SK-N-SH (cell line): ENCODE results near the gene ETHE1. TPM values are rescaled to one million over a fixed set of nuclear protein-coding genes. Genes with fewer than 3 reads are reported as not detected.

Source experiments
- CTCF ChIA-PET: fragments of 300-600, 350-600 bp; formaldehyde crosslinking; extraction: SDS; loops from one replicate; lab custom pipeline; 2021; lab: Yijun Ruan, JAX
- POLR2A ChIA-PET: fragments of 350-600 bp; sonication (Branson Sonifier 250); formaldehyde crosslinking; extraction: SDS; loops from one replicate; lab custom pipeline; 2020; ENCODE audit warnings: antibody characterized with exemption, inconsistent platforms; lab: Yijun Ruan, JAX
- DNase-seq: peaks from one replicate; pipeline ENCODE4 v3.0.0; 2012
- H2AFZ ChIP-seq: fragments of 200-600 bp; sonication (generic); 2 replicates; pipeline ENCODE4 v1.8.1; 2016; ENCODE audit warnings: antibody characterized with exemption, mild to moderate bottlenecking, low read depth
- H3F3A ChIP-seq: fragments of 200-600 bp; sonication (generic); replicated peaks from 2 replicates; pipeline ENCODE3; 2016; ENCODE audit warnings: antibody characterized with exemption, mild to moderate bottlenecking; ENCODE audit not compliant: insufficient read depth
- H3K27ac ChIP-seq, 2 experiments: fragments of 200-500 bp in 1 of 2; fragments of 200-600 bp in 1 of 2; sonication (Bioruptor generic) in 1 of 2; sonication (generic), shearing (Covaris generic) in 1 of 2; 2 replicates each; pipeline versions ENCODE4 v1.5.1 to v1.6.1; 2014 to 2016; ENCODE audit warnings: low read depth in 2 of 2, inconsistent platforms in 1 of 2, low read length in 1 of 2, mild to moderate bottlenecking in 1 of 2, mixed read lengths in 1 of 2
- H3K27me3 ChIP-seq: fragments of 200-600 bp; sonication (generic), shearing (Covaris generic); 2 replicates; pipeline ENCODE4 v1.6.1; 2016; ENCODE audit warnings: mixed run types; ENCODE audit not compliant: insufficient read depth
- H3K36me3 ChIP-seq, 2 experiments: fragments of 200-500 bp in 1 of 2; fragments of 200-600 bp in 1 of 2; sonication (Bioruptor generic) in 1 of 2; sonication (generic) in 1 of 2; replicated peaks in 1 of 2; 2 replicates each; pipeline versions ENCODE3 to v1.5.1; 2014 to 2016; ENCODE audit warnings: low read length in 1 of 2, mild to moderate bottlenecking in 1 of 2; ENCODE audit not compliant: insufficient read depth in 2 of 2, control insufficient read depth in 1 of 2
- H3K4me1 ChIP-seq, 2 experiments: fragments of 200-500 bp in 1 of 2; fragments of 200-600 bp in 1 of 2; sonication (Bioruptor generic) in 1 of 2; sonication (generic), shearing (Covaris generic) in 1 of 2; 2 replicates each; pipeline versions ENCODE4 v1.5.1 to v1.6.1; 2014 to 2016; ENCODE audit warnings: low read depth in 1 of 2, low read length in 1 of 2, mixed run types in 1 of 2; ENCODE audit not compliant: insufficient read depth in 2 of 2, control insufficient read depth in 1 of 2
- H3K4me2 ChIP-seq: fragments of 200-600 bp; sonication (generic), shearing (Covaris generic); 2 replicates; pipeline ENCODE4 v1.6.1; 2017; ENCODE audit warnings: mixed run types
- H3K4me3 ChIP-seq, 2 experiments: fragments of 200-500 bp in 1 of 2; fragments of 200-600 bp in 1 of 2; sonication (Bioruptor generic) in 1 of 2; sonication (generic), shearing (Covaris generic) in 1 of 2; 2 replicates each; pipeline versions ENCODE4 v1.5.1 to v1.8.1; 2014 to 2016; ENCODE audit warnings: low read depth in 2 of 2, inconsistent platforms in 1 of 2, low read length in 1 of 2, mild to moderate bottlenecking in 1 of 2, mixed read lengths in 1 of 2, moderate library complexity in 1 of 2
- H3K79me2 ChIP-seq: fragments of 200-600 bp; sonication (generic); 2 replicates; pipeline ENCODE4 v1.8.1; 2017; ENCODE audit warnings: mild to moderate bottlenecking; ENCODE audit not compliant: insufficient read depth
- H3K9ac ChIP-seq: fragments of 200-600 bp; sonication (generic); 2 replicates; pipeline ENCODE4 v1.6.1; 2017; ENCODE audit warnings: mixed run types
- H3K9me2 ChIP-seq: fragments of 200-600 bp; sonication (generic); 2 replicates; pipeline ENCODE4 v1.6.1; 2017; ENCODE audit warnings: mixed run types
- H3K9me3 ChIP-seq: fragments of 200-600 bp; sonication (generic); 2 replicates; pipeline ENCODE4 v1.6.1; 2017; ENCODE audit warnings: mixed run types, mild to moderate bottlenecking, moderate library complexity
- H4K20me1 ChIP-seq: fragments of 200-600 bp; sonication (generic); 2 replicates; pipeline ENCODE4 v1.6.1; 2017; ENCODE audit warnings: mild to moderate bottlenecking, mixed run types; ENCODE audit not compliant: insufficient read depth
- CHD2 ChIP-seq: fragments of 150-350 bp; IDR thresholded peaks from 2 replicates; pipeline ENCODE4 v1.6.1; 2018; ENCODE audit warnings: low read length; ENCODE audit not compliant: partially characterized antibody
- CTCF ChIP-seq: fragments of 200-600 bp; sonication (generic); IDR thresholded peaks from 2 replicates; pipeline ENCODE4 v1.6.1; 2017; ENCODE audit warnings: antibody characterized with exemption, mild to moderate bottlenecking, moderate library complexity
- ELF1 ChIP-seq: IDR thresholded peaks from 2 replicates; pipeline ENCODE4 v1.4.0; 2012
- EP300 ChIP-seq, 2 experiments: IDR thresholded peaks; 2 replicates each; pipeline versions ENCODE4 v1.4.0 to v1.6.1; 2012; ENCODE audit warnings: borderline replicate concordance in 1 of 2, low read depth in 1 of 2, low read length in 1 of 2
- EZH2phosphoT487 ChIP-seq: fragments of 200-600 bp; sonication (generic); IDR thresholded peaks from 2 replicates; pipeline ENCODE4 v1.6.1; 2017; ENCODE audit warnings: low read depth, mixed run types, mild to moderate bottlenecking, antibody characterized with exemption, moderate library complexity, borderline replicate concordance
- GABPA ChIP-seq: IDR thresholded peaks from 2 replicates; pipeline ENCODE4 v1.4.0; 2012; ENCODE audit warnings: low read depth, mild to moderate bottlenecking
- GATA2 ChIP-seq: sonication (generic); formaldehyde crosslinking; IDR thresholded peaks from 2 replicates; pipeline ENCODE4 v1.5.0; 2020; ENCODE audit warnings: mild to moderate bottlenecking, missing genetic modification reagents
- JUND ChIP-seq: IDR thresholded peaks from 2 replicates; pipeline ENCODE4 v1.4.0; 2012
- MXI1 ChIP-seq: IDR thresholded peaks from 2 replicates; pipeline ENCODE4 v1.6.1; 2012; ENCODE audit warnings: mild to moderate bottlenecking, low read depth, low read length, improper control_type of control experiment
- NRF1 ChIP-seq: IDR thresholded peaks from 2 replicates; pipeline ENCODE4 v1.6.1; 2012; ENCODE audit warnings: low read depth, mild to moderate bottlenecking, low read length
- POLR2AphosphoS5 ChIP-seq: IDR thresholded peaks from 2 replicates; pipeline ENCODE4 v1.6.1; 2012; ENCODE audit warnings: low read depth, low read length
- RCOR1 ChIP-seq: fragments of 150-350 bp; IDR thresholded peaks from 2 replicates; pipeline ENCODE4 v1.6.1; 2017; ENCODE audit warnings: antibody characterized with exemption, low read length
- RFX5 ChIP-seq: IDR thresholded peaks from 2 replicates; pipeline ENCODE4 v1.6.1; 2012; ENCODE audit warnings: mild to moderate bottlenecking, improper control_type of control experiment, low read length
- SIN3A ChIP-seq: IDR thresholded peaks from 2 replicates; pipeline ENCODE4 v1.6.1; 2012; ENCODE audit warnings: low read depth, mild to moderate bottlenecking, low read length, moderate library complexity, borderline replicate concordance
- TCF12 ChIP-seq: IDR thresholded peaks from 2 replicates; pipeline ENCODE4 v1.4.0; 2012
- TEAD4 ChIP-seq: IDR thresholded peaks from 2 replicates; pipeline ENCODE4 v1.4.0; 2012; ENCODE audit warnings: mild to moderate bottlenecking, borderline replicate concordance; ENCODE audit not compliant: insufficient read depth
- YY1 ChIP-seq: IDR thresholded peaks from 2 replicates; pipeline ENCODE4 v1.4.0; 2012; ENCODE audit warnings: low read depth, mild to moderate bottlenecking
- WGBS: methylation state at CpG from one replicate; pipeline ENCODE4 v1.1.6; 2017; ENCODE audit warnings: low lambda C conversion rate; 5-methylcytosine and 5-hydroxymethylcytosine counted together
- polyA plus RNA-seq, 3 experiments: library from polyadenylated mRNA; depleted of rRNA; stranded (reverse); fragments of >200 nt; gene quantifications; 2 replicates each; pipeline ENCODE4 v1.2.3, GENCODE V29; 2012
- TF ChIP-seq, protein P1 (sequence below): IDR thresholded peaks from 2 replicates; pipeline ENCODE4 v1.4.0; 2012; ENCODE audit warnings: low read depth
- TF ChIP-seq, protein P2 (sequence below): IDR thresholded peaks from 2 replicates; pipeline ENCODE4 v1.4.0; 2012; ENCODE audit warnings: low read depth, borderline replicate concordance

Gene ETHE1
- polyA plus RNA-seq, 1 of the 3 experiments (the other 2 are of a cell fraction), result 86.2 TPM

DNA sequence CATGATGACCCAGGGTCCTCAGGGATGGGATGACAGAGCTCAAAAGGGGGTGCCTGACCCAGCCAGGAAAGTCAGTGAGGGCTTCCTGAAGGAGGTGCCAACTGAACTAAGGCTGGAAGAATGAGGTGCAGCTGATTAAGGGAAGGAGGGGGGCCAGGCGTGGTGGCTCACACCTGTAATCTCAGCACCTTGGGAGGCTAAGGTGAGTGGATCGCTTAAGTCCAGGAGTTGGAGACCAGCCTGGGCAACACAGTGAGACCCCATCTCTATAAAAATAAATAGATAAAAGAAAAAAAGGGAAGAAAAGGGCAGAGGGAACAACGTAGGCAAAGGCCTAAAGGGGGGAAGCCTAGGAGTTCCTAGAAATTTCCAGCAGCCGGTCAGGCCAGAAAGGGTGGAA lies 52.5 kb downstream of the ETHE1 start (continued):
- TF ChIP-seq CTCF (no peak), TEAD4 (no peak), POLR2AphosphoS5 (no peak), RCOR1 (no peak), YY1 (no peak)

- TF ChIP-seq, protein P1, sequence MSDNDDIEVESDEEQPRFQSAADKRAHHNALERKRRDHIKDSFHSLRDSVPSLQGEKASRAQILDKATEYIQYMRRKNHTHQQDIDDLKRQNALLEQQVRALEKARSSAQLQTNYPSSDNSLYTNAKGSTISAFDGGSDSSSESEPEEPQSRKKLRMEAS, result no peak
- TF ChIP-seq JUND (no peak), ELF1 (no peak), GABPA (no peak), SIN3A (no peak), EZH2phosphoT487 (no peak)
- no peaks in the 10 kb centered on the region for H4K20me1 ChIP-seq
- no peak overlapping the region for H3K9ac ChIP-seq
- CTCF ChIA-PET, result interaction anchor here (1.0 kb wide), 1 partner anchor 24 kb away, joined by 3 read pairs; no protein-coding TSS in a partner anchor
- H3F3A ChIP-seq, result peaks cover under 1% of the 10 kb centered on the region
- no peaks in the 10 kb centered on the region for H3K27me3 ChIP-seq
- no peak overlapping the region for H3K27ac ChIP-seq
- DNase-seq, result no peak
- H2AFZ ChIP-seq, result no peak overlapping the region
- H3K9me3 ChIP-seq, result no peaks in the 10 kb centered on the region
- 87% methylated on average over 5 of the region's 5 CpGs for WGBS
- no peak overlapping the region for H3K4me2 ChIP-seq
- no peak overlapping the region for H3K4me3 ChIP-seq
- H3K36me3 ChIP-seq, result no peaks in the 10 kb centered on the region
- POLR2A ChIA-PET, result interaction anchor here (0.7 kb wide), 1 partner anchor 10 kb away, joined by 5 read pairs; no protein-coding TSS in a partner anchor
- no peaks in the 10 kb centered on the region for H3K9me2 ChIP-seq
- H3K4me1 ChIP-seq, result peaks cover 3 to 5% of the 10 kb centered on the region in 2 experiments; a peak in 2 of 4 replicates
- no peaks in the 10 kb centered on the region for H3K79me2 ChIP-seq
These were observed 55.9 kb downstream of the ETHE1 start for GRCh38 chr19:43471091-43471490.

- Histone ChIP-seq H4K20me1 (no peaks in the 10 kb centered on the region), H3K4me2 (no peak overlapping the region), H2AFZ (0 out of 2 replicates have a peak overlapping the region, but pooled peaks have one; percentile 18), H3K36me3 (no peaks in the 10 kb centered on the region), H3K9me3 (no peaks in the 10 kb centered on the region), H3F3A (no peaks in the 10 kb centered on the region), H3K27me3 (no peaks in the 10 kb centered on the region), H3K4me1 (peaks cover 3% of the 10 kb centered on the region in 2 experiments; a peak in 2 of 4 replicates), H3K9ac (no peak overlapping the region), H3K4me3 (no peak overlapping the region), H3K79me2 (no peaks in the 10 kb centered on the region), H3K9me2 (no peaks in the 10 kb centered on the region), H3K27ac (no peak overlapping the region)
- ChIA-PET CTCF (interaction anchor here (0.6 to 1.0 kb wide), 2 partner anchors 23 to 57 kb away, joined by 3 to 4 read pairs; no protein-coding TSS in a partner anchor), POLR2A (interaction anchor here (0.5 to 0.7 kb wide), 2 partner anchors 10 to 1166 kb away, joined by 5 read pairs; no protein-coding TSS in a partner anchor)
- 32% methylated on average over 10 of the region's 10 CpGs for WGBS
- DNase-seq, result peak; percentile 42
- TF ChIP-seq GABPA (no peak), RCOR1 (no peak), TCF12 (no peak; the same call in 1 of the 2 replicates), CHD2 (no peak), GATA2 (CRISPR knock-in tag) (no peak), RFX5 (no peak), YY1 (no peak), CTCF (no peak), TEAD4 (no peak), NRF1 (no peak), MXI1 (no peak), SIN3A (no peak), EP300 (IDR thresholded peaks at IDR 0.05; ENCODE audit: borderline replicate concordance in 1 of 2, low read depth in 1 of 2, low read length in 1 of 2) (no peak)
- TF ChIP-seq, protein P2, sequence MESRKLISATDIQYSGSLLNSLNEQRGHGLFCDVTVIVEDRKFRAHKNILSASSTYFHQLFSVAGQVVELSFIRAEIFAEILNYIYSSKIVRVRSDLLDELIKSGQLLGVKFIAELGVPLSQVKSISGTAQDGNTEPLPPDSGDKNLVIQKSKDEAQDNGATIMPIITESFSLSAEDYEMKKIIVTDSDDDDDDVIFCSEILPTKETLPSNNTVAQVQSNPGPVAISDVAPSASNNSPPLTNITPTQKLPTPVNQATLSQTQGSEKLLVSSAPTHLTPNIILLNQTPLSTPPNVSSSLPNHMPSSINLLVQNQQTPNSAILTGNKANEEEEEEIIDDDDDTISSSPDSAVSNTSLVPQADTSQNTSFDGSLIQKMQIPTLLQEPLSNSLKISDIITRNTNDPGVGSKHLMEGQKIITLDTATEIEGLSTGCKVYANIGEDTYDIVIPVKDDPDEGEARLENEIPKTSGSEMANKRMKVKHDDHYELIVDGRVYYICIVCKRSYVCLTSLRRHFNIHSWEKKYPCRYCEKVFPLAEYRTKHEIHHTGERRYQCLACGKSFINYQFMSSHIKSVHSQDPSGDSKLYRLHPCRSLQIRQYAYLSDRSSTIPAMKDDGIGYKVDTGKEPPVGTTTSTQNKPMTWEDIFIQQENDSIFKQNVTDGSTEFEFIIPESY, result no peak
These were observed 56.7 kb downstream of the ETHE1 start for GRCh38 chr19:43470288-43470687.
